NCI-H526 (cell line): ENCODE data around the gene FRS3.

ENCODE experiments used
- DNase-seq, 2 experiments: peaks; one replicate each; lab custom pipeline; 2025; lab: John Stamatoyannopoulos, UW

FRS3 gene

GRCh38 chr6:41741625-41742490, 37.8 kb downstream of the FRS3 start:
- peak in 1 of 2 experiments; percentile 37 for DNase-seq

GRCh38 chr6:41740366-41741162, 39.1 kb downstream of the FRS3 start:
- DNase-seq: no peak

- no peak for DNase-seq
Observed at GRCh38 chr6:41739041-41739440, 40.7 kb downstream of the FRS3 start.

- DNase-seq: no peak
Observed at GRCh38 chr6:41737591-41738130, 42.0 kb downstream of the FRS3 start.

GRCh38 chr6:41736800-41737555, 42.7 kb downstream of the FRS3 start:
- no peak for DNase-seq

- no peak for DNase-seq
Observed at GRCh38 chr6:41736186-41736733, 43.4 kb downstream of the FRS3 start.

GRCh38 chr6:41735427-41736185, 44.1 kb downstream of the FRS3 start, which contains the start of gene TFEB:
TFEB (minus strand) TSS chr6:41735608; CDS start chr6:41691213, 44,395 bp downstream.
- DNase-seq: peak; percentile 76 to 94

GRCh38 chr6:41734666-41735426, 44.9 kb downstream of the FRS3 start:
- peak; percentile 9 to 64 for DNase-seq

- peak; percentile 34 to 87 for DNase-seq
Observed at GRCh38 chr6:41733707-41734665, 45.7 kb downstream of the FRS3 start.

GRCh38 chr6:41733360-41733706, 46.4 kb downstream of the FRS3 start:
- DNase-seq: no peak

GRCh38 chr6:41732591-41733359, 46.9 kb downstream of the FRS3 start:
- no peak for DNase-seq

- no peak for DNase-seq
Observed at GRCh38 chr6:41732149-41732548, 47.6 kb downstream of the FRS3 start.

- DNase-seq: no peak
Observed at GRCh38 chr6:41731561-41732086, 48.1 kb downstream of the FRS3 start.

GRCh38 chr6:41730531-41731436, 48.9 kb downstream of the FRS3 start:
- DNase-seq: no peak

GRCh38 chr6:41729624-41730023, 50.1 kb downstream of the FRS3 start:
- DNase-seq: peak; percentile 9 to 51

- DNase-seq: no peak
Observed at GRCh38 chr6:41728954-41729353, 50.7 kb downstream of the FRS3 start.
